C1 segment of cervical spinal cord (tissue), 14 donors: ENCODE measurements around the gene PRRG3.

Experiments used
- DNase-seq, 14 donors: peaks; one replicate each; lab custom pipeline; 2025; lab: John Stamatoyannopoulos, UW

Gene PRRG3

GRCh38 chrX:151742311-151742710 lies 47.1 kb downstream of the PRRG3 start:
- no peak for DNase-seq

DNA sequence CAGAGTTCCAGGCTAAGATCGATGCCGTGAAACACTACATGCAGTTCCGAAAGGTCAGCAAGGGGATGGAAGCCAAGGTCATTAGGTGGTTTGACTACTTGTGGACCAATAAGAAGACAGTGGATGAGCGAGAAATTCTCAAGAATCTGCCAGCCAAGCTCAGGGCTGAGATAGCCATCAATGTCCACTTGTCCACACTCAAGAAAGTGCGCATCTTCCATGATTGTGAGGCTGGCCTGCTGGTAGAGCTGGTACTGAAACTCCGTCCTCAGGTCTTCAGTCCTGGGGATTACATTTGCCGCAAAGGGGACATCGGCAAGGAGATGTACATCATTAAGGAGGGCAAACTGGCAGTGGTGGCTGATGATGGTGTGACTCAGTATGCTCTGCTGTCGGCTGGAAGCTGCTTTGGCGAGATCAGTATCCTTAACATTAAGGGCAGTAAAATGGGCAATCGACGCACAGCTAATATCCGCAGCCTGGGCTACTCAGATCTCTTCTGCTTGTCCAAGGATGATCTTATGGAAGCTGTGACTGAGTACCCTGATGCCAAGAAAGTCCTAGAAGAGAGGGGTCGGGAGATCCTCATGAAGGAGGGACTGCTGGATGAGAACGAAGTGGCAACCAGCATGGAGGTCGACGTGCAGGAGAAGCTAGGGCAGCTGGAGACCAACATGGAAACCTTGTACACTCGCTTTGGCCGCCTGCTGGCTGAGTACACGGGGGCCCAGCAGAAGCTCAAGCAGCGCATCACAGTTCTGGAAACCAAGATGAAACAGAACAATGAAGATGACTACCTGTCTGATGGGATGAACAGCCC lies 48.6 kb downstream of the PRRG3 start:
- DNase-seq: no peak

DNA sequence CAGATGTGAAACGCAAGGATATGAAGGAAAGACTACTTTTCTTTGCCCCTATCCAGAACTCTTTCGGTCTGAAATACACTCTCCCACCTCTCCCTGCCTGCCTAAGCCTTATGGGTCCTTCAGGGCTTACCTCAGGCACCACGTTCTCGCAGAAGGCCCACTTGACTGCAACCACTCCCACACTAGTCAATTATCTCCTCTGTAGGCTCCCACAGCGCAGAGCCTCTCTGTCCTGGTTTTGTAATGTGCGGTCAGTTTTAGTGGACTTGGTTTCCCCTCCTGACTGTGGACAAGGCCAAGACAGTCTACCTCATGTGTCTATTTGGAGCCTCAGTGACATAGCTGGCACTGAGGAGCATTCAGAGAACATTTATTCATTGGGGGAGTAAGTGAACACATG lies 50.4 kb downstream of the PRRG3 start:
- DNase-seq: no peak

- no peak for DNase-seq
These were observed 51.2 kb downstream of the PRRG3 start for GRCh38 chrX:151746502-151746901.

DNA sequence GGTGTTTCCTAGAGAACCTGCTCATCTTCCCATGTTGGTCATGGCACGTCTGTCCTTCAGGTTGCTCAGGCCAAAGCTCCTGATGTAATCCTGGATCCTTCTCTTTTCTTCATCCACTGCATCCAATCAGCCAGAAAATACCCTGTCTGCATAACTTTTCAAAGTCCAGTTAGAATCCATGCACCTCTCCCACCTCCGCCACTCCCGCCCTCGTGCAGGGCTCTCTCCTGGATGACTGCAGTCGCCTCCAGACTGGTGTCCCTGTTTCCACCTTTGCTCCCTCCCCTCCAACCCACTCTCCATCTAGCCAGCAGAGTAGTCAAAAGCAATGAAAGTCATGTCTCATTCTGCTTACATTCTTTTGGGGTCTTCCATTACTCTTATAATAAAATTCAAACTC lies 55.3 kb downstream of the PRRG3 start:
- no peak for DNase-seq

- DNase-seq: no peak
These were observed 57.6 kb downstream of the PRRG3 start for GRCh38 chrX:151752847-151753246.

DNA sequence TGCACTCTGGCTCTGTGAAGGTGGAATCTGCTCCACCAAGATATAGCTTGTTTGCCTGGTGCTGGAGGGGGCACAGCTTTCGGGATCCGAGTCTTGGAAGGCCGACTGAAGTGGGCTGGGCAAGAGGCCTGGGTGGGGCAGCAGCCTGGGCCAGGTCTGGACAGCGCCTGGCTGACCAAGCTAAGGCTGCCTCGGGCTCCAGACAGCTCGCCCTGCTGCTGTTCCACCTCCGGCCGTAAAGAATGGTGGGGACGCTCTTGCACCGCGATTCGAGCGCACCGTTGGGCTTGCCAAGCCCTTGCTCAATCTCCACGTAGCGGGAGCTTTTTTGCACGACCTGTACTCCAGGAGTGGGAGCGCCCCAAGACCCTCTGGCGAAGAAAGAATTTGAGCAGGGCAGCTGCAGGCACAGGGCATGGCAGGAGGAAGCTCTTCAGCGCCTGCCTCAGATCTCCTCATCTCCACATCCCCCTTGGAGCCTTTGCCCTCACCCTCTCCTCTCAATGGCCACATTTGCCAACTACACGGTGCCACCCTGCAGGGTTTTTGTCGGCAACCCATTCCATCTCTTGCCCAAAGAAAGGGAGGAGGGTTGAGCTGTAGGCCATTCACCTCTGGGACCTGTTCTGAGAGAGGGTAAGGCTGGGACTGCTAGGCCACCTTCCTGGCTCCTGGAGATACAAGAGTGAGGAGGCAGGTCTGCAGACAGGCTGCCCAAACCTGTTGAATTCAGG lies 58.2 kb downstream of the PRRG3 start:
- peak in 6 of 14 donors; percentile 0 to 18 (median 6) for DNase-seq

- no peak for DNase-seq
These were observed 58.8 kb downstream of the PRRG3 start for GRCh38 chrX:151754047-151754429.

DNA sequence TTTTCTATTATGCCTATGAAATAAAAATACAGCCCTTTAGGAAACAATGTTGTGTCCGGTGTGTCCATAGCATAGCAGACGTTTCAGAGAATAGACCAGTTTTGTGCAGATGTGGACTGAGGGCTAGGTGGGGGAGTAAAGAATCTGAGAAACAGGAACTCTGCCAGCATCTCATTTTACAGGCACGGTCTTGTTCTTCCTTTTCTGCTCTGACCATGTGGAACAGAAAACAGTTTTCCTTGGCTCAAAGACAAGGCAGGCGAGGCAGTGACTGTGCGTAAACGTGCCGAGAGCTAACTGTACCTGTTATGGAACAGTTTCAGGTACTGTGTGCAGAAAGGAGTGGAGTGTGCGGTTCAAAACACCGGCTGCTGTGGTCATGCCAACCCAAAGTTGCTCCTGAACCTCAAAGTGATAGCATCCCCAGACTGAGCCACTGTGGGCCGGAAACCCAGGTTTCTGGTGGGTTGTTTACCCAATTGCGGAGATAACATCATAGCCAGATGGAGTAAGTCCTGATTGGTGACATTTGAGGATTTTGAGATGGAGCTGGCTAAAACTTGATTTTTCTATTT lies 59.5 kb downstream of the PRRG3 start:
- no peak for DNase-seq
